GM23248 (cell line): ENCODE data around the gene PHEX. TPM values are rescaled to one million over a fixed set of nuclear protein-coding genes. Genes with fewer than 3 reads are reported as not detected.

Source experiments
- DNase-seq: peaks from one replicate; pipeline ENCODE4 v3.0.0-alpha.2; 2015
- H2AFZ ChIP-seq: fragments of 200-600 bp; sonication (generic); 2 replicates; pipeline ENCODE4 v1.6.1; 2016; ENCODE audit warnings: antibody characterized with exemption
- H3F3A ChIP-seq: fragments of 200-600 bp; sonication (generic); 2 replicates; pipeline ENCODE4 v1.6.1; 2016; ENCODE audit warnings: mild to moderate bottlenecking, antibody characterized with exemption, mixed run types; ENCODE audit not compliant: insufficient read depth
- H3K27ac ChIP-seq: fragments of 200-600 bp; sonication (generic); 2 replicates; pipeline ENCODE4 v1.5.1; 2016; ENCODE audit warnings: mild to moderate bottlenecking
- H3K27me3 ChIP-seq: fragments of 200-600 bp; sonication (generic); replicated peaks from 2 replicates; pipeline ENCODE4 v1.6.1; 2016; ENCODE audit warnings: mild to moderate bottlenecking; ENCODE audit not compliant: insufficient read depth
- H3K36me3 ChIP-seq: fragments of 200-600 bp; sonication (generic); 2 replicates; pipeline ENCODE4 v1.6.1; 2016; ENCODE audit warnings: low read depth, mild to moderate bottlenecking
- H3K4me1 ChIP-seq: fragments of 200-600 bp; sonication (generic); 2 replicates; pipeline ENCODE4 v1.6.1; 2016; ENCODE audit warnings: mild to moderate bottlenecking; ENCODE audit not compliant: insufficient read depth
- H3K4me2 ChIP-seq: fragments of 200-600 bp; sonication (generic); one replicate; pipeline ENCODE4 v1.6.1; 2016; ENCODE audit warnings: mild to moderate bottlenecking; ENCODE audit not compliant: unreplicated experiment
- H3K4me3 ChIP-seq: fragments of 200-600 bp; sonication (generic); 2 replicates; pipeline ENCODE4 v1.5.1; 2016; ENCODE audit warnings: mild to moderate bottlenecking
- H3K79me2 ChIP-seq: fragments of 200-600 bp; sonication (generic); 2 replicates; pipeline ENCODE4 v1.6.1; 2016; ENCODE audit warnings: mild to moderate bottlenecking; ENCODE audit not compliant: insufficient read depth
- H3K9ac ChIP-seq: fragments of 200-600 bp; sonication (generic); 2 replicates; pipeline ENCODE4 v1.6.1; 2016; ENCODE audit warnings: mild to moderate bottlenecking
- H3K9me2 ChIP-seq: fragments of 200-600 bp; sonication (generic); 2 replicates; pipeline ENCODE4 v1.6.1; 2016; ENCODE audit warnings: mixed run types, mild to moderate bottlenecking, moderate library complexity; ENCODE audit not compliant: insufficient read depth
- H3K9me3 ChIP-seq: fragments of 200-600 bp; sonication (generic); one replicate; pipeline ENCODE4 v1.6.1; 2017; ENCODE audit warnings: low read depth
- H4K20me1 ChIP-seq: fragments of 200-600 bp; sonication (generic); 2 replicates; pipeline ENCODE4 v1.6.0; 2016; ENCODE audit not compliant: insufficient read depth
- EZH2 ChIP-seq: fragments of 200-600 bp; sonication (generic); IDR thresholded peaks from 2 replicates; pipeline ENCODE4 v1.6.1; 2018; ENCODE audit warnings: antibody characterized with exemption, mild to moderate bottlenecking; ENCODE audit not compliant: insufficient read depth, poor library complexity, severe bottlenecking
- EZH2phosphoT487 ChIP-seq: fragments of 200-600 bp; sonication (generic); IDR thresholded peaks from 2 replicates; pipeline ENCODE4 v1.6.1; 2018; ENCODE audit warnings: antibody characterized with exemption, moderate library complexity, mild to moderate bottlenecking, low read depth; ENCODE audit not compliant: insufficient read depth
- WGBS, 2 experiments: methylation state at CpG; one replicate each; pipeline ENCODE4 v1.1.6; 2015 to 2017; ENCODE audit warnings: low lambda C conversion rate in 2 of 2, low coverage in 1 of 2; ENCODE audit errors: missing lambda C conversion rate in 2 of 2; 5-methylcytosine and 5-hydroxymethylcytosine counted together
- in situ Hi-C: fragments of 300-500 bp; cut with MboI; formaldehyde crosslinking; loops from 2 replicates; pipeline ENCODE4 v1.15.0; 2020
- polyA plus RNA-seq: library from polyadenylated mRNA; unstranded; fragments of >200 nt; fragmentation: Nextera tagmentation; extraction: Ambion mirVana; gene quantifications from 2 replicates; pipeline ENCODE4 v1.2.1, GENCODE V29; 2016
- total RNA-seq: library from RNA; depleted of rRNA; stranded (reverse); fragments of >200 nt; shearing (Covaris generic); gene quantifications from 2 replicates; pipeline ENCODE4 v1.2.3, GENCODE V29; 2014

The PHEX gene
- total and polyA plus RNA-seq, 2 experiments from 2014 or later = 0.64 to 0.65 TPM

GRCh38 chrX:21998037-21998436, 34.1 kb upstream of the PHEX start:
- 94 to 98% methylated on average over 4 of the region's 4 CpGs for WGBS, 2 experiments
- 0 out of 2 replicates have a peak, but pooled peaks cover 7% of the 10 kb centered on the region for H3K79me2 ChIP-seq
- no peaks in the 10 kb centered on the region for H3K27me3 ChIP-seq
- no peak overlapping the region for H3K9ac ChIP-seq
- DNase-seq = no peak
- H3K9me3 ChIP-seq = no peaks in the 10 kb centered on the region
- H3K36me3 ChIP-seq = no peaks in the 10 kb centered on the region
- H3K9me2 ChIP-seq = no peaks in the 10 kb centered on the region
- no peak for TF ChIP-seq EZH2
- TF ChIP-seq EZH2phosphoT487 = no peak
- in situ Hi-C loops = no loop called here
- no peak overlapping the region for H3K4me3 ChIP-seq
- no peak overlapping the region for H2AFZ ChIP-seq
- no peaks in the 10 kb centered on the region for H4K20me1 ChIP-seq
- H3K4me1 ChIP-seq = no peaks in the 10 kb centered on the region
- H3F3A ChIP-seq = peaks cover 4% of the 10 kb centered on the region; the same call in 1 of the 2 replicates
- no peak overlapping the region for H3K27ac ChIP-seq
- no peak overlapping the region for H3K4me2 ChIP-seq

DNA sequence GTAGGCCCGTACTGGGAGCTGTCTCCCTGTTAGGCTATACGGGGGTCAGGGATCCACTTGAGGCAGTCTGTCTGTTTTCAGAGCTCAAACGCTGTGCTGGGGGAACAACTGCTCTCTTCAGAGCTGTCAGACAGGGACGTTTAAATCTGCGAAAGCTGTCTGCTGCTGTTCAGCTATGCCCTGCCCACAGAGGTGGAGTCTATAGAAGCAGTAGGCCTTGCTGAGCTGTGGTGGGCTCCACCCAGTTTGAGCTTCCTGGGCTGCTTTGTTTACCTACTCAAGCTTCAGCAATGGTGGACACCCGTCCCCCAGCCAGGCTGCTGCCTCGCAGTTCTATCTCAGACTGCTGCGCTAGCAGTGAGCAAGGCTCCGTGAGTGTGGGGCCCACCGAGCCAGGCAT, 27.3 kb upstream of the PHEX start:
- in situ Hi-C loops = no loop called here
- no peak overlapping the region for H3K27ac ChIP-seq
- no peaks in the 10 kb centered on the region for H4K20me1 ChIP-seq
- H3K27me3 ChIP-seq = no peaks in the 10 kb centered on the region
- TF ChIP-seq EZH2 (no peak), EZH2phosphoT487 (no peak)
- H3F3A ChIP-seq = no peaks in the 10 kb centered on the region
- no peaks in the 10 kb centered on the region for H3K4me1 ChIP-seq
- no peak overlapping the region for H3K9ac ChIP-seq
- H3K9me2 ChIP-seq = no peaks in the 10 kb centered on the region
- no peak overlapping the region for H3K4me2 ChIP-seq
- DNase-seq = no peak
- H2AFZ ChIP-seq = no peak overlapping the region
- no peaks in the 10 kb centered on the region for H3K79me2 ChIP-seq
- H3K36me3 ChIP-seq = no peaks in the 10 kb centered on the region
- no peaks in the 10 kb centered on the region for H3K9me3 ChIP-seq
- 96 to 97% methylated on average over 10 of the region's 10 CpGs for WGBS, 2 experiments
- H3K4me3 ChIP-seq = no peak overlapping the region

- no peaks in the 10 kb centered on the region for H3F3A ChIP-seq
- no peaks in the 10 kb centered on the region for H3K79me2 ChIP-seq
- no peak overlapping the region for H3K27ac ChIP-seq
- no peaks in the 10 kb centered on the region for H3K36me3 ChIP-seq
- in situ Hi-C loops = no loop called here
- TF ChIP-seq EZH2phosphoT487 (no peak), EZH2 (no peak)
- DNase-seq = no peak
- H3K4me2 ChIP-seq = no peak overlapping the region
- H3K9me2 ChIP-seq = no peaks in the 10 kb centered on the region
- no peak overlapping the region for H3K4me3 ChIP-seq
- no peaks in the 10 kb centered on the region for H3K4me1 ChIP-seq
- WGBS, 2 experiments = 58 to 82% methylated on average over 2 to 5 of the region's 5 CpGs
- H2AFZ ChIP-seq = no peak overlapping the region
- no peaks in the 10 kb centered on the region for H3K9me3 ChIP-seq
- no peak overlapping the region for H3K9ac ChIP-seq
- H4K20me1 ChIP-seq = no peaks in the 10 kb centered on the region
- no peaks in the 10 kb centered on the region for H3K27me3 ChIP-seq
These were observed 20.1 kb upstream of the PHEX start for GRCh38 chrX:22012051-22012450.

DNA sequence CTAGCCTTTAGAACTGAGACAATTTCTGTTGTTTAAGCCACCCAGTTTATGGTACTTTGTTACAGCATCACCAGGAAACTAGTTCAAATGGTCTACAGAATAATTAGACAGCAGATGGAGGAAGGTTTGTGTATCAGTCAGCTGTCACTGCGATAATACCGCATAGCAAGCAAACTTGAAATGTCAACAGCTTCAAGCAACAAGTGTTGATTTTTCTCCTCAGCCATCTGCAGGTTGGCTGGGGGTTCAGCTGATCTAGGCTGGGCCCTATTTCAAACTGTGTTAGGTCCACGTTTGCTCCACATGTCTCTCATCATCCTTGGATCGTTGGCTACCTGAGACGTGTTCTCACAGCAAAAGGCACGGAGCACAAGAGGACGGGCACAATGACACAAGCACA, 19.2 kb upstream of the PHEX start:
- 98 to 99% methylated on average over 7 of the region's 7 CpGs for WGBS, 2 experiments
- Histone ChIP-seq H3K4me1 (no peaks in the 10 kb centered on the region), H3K9me2 (no peaks in the 10 kb centered on the region), H3K4me2 (no peak overlapping the region), H3K27me3 (no peaks in the 10 kb centered on the region), H3K9me3 (no peaks in the 10 kb centered on the region), H3F3A (no peaks in the 10 kb centered on the region), H3K4me3 (no peak overlapping the region), H3K79me2 (no peaks in the 10 kb centered on the region), H3K36me3 (no peaks in the 10 kb centered on the region), H2AFZ (no peak overlapping the region), H3K9ac (no peak overlapping the region), H4K20me1 (no peaks in the 10 kb centered on the region), H3K27ac (no peak overlapping the region)
- no peak for TF ChIP-seq EZH2phosphoT487
- TF ChIP-seq EZH2 = no peak
- in situ Hi-C loops = no loop called here
- no peak for DNase-seq
